CD8-positive, alpha-beta memory T cell (primary cell): Measurements from ENCODE around the gene PNMA1. TPM values are rescaled to one million over a fixed set of nuclear protein-coding genes. Genes with fewer than 3 reads are reported as not detected.

Experiments used
- CTCF ChIA-PET: fragments of 350-600 bp; sonication (Branson Sonifier 250); formaldehyde crosslinking; loops from one replicate; lab custom pipeline; 2021; ENCODE audit warnings: antibody characterized with exemption; lab: Charles Lee
- POLR2A ChIA-PET: fragments of 350-600 bp; sonication (Branson Sonifier 250); formaldehyde crosslinking; loops from one replicate; lab custom pipeline; 2021; ENCODE audit warnings: antibody characterized with exemption; lab: Charles Lee
- DNase-seq, 5 donors: peaks; one replicate each; pipeline versions ENCODE4 v3.0.0 to v3.0.0-alpha.2; 2020 to 2022; ENCODE audit warnings: mixed read lengths in 1 of 5
- H3K27ac ChIP-seq: one replicate; pipeline ENCODE4 v1.7.0; 2013; ENCODE audit warnings: low read depth, mild to moderate bottlenecking, low read length, moderate library complexity
- H3K27me3 ChIP-seq: 2 replicates; pipeline ENCODE4 v1.7.0; 2013; ENCODE audit warnings: low read length, mild to moderate bottlenecking; ENCODE audit not compliant: insufficient read depth, poor library complexity, severe bottlenecking
- H3K36me3 ChIP-seq: 2 replicates; pipeline ENCODE4 v1.7.0; 2013; ENCODE audit warnings: mild to moderate bottlenecking, low read length, moderate library complexity; ENCODE audit not compliant: insufficient read depth
- H3K4me1 ChIP-seq: 2 replicates; pipeline ENCODE4 v1.7.0; 2013; ENCODE audit warnings: mild to moderate bottlenecking, low read length, moderate library complexity; ENCODE audit not compliant: insufficient read depth
- H3K4me3 ChIP-seq: 2 replicates; pipeline ENCODE4 v1.7.0; 2013; ENCODE audit warnings: mild to moderate bottlenecking, low read length
- H3K9me3 ChIP-seq: 2 replicates; pipeline ENCODE4 v1.7.0; 2013; ENCODE audit warnings: mild to moderate bottlenecking, low read length
- H3K27ac Mint-ChIP-seq, 8 donors: one replicate each; pipeline ENCODE4 v1.8.0; 2020 to 2021; ENCODE audit warnings: mixed read lengths in 8 of 8, mild to moderate bottlenecking in 6 of 8, inconsistent platforms in 3 of 8, moderate library complexity in 3 of 8
- H3K27me3 Mint-ChIP-seq, 2 donors: one replicate each; pipeline ENCODE4 v1.8.0; 2020 to 2021; ENCODE audit warnings: mixed read lengths in 2 of 2, mild to moderate bottlenecking in 1 of 2, moderate library complexity in 1 of 2
- H3K36me3 Mint-ChIP-seq, 3 donors: one replicate each; pipeline ENCODE4 v1.8.0; 2020 to 2021; ENCODE audit warnings: mixed read lengths in 3 of 3, inconsistent platforms in 1 of 3, mild to moderate bottlenecking in 1 of 3
- H3K4me1 Mint-ChIP-seq, 3 donors: one replicate each; pipeline ENCODE4 v1.8.0; 2020 to 2021; ENCODE audit warnings: mixed read lengths in 3 of 3, inconsistent platforms in 1 of 3, mild to moderate bottlenecking in 1 of 3
- H3K4me3 Mint-ChIP-seq, 7 donors: one replicate each; pipeline ENCODE4 v1.8.0; 2020 to 2021; ENCODE audit warnings: mixed read lengths in 7 of 7, mild to moderate bottlenecking in 6 of 7, moderate library complexity in 4 of 7, inconsistent platforms in 2 of 7
- H3K9me3 Mint-ChIP-seq, 5 donors: one replicate each; pipeline ENCODE4 v1.8.0; 2020 to 2022; ENCODE audit warnings: mixed read lengths in 5 of 5, mild to moderate bottlenecking in 3 of 5, moderate library complexity in 2 of 5, inconsistent platforms in 1 of 5
- polyA plus RNA-seq: library from polyadenylated mRNA; unstranded; fragments of 300-500 nt; fragmentation: Illumina TruSeq; gene quantifications from one replicate; pipeline ENCODE4 v1.2.3, GENCODE V29; 2021
- total RNA-seq, 2 experiments: library from RNA; stranded (reverse); gene quantifications; one replicate each; pipeline ENCODE4 v1.2.3, GENCODE V29; 2021

The PNMA1 gene
- total and polyA plus RNA-seq, 3 experiments from 2014 or later = 43.7 to 61.0 (median 56.8) TPM

DNA sequence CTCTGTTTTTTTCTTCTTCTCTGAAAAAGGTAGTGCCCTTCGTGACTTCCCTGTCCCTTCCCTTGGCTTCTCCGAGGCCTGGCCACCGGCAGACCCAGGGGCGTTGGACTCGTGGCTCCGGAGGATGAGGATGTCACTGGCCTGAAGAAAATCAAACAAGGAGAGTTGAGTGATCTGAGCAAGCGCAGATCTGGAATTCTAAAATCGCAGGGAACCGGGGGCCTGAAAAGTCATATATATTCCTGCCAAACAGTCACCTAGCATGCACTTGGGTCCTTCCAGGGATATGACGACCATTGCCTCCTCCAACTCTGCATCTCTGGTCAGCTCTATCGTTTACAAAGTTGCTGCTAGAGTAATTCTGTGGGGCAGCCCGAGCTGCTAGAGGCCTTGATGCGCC is 5.2 kb upstream of the PNMA1 start:
- no peak overlapping the region for H3K4me3 ChIP-seq
- H3K27ac ChIP-seq = no peak overlapping the region
- no peaks in the 10 kb centered on the region for H3K27me3 ChIP-seq
- peaks cover 41% of the 10 kb centered on the region for H3K36me3 ChIP-seq
- DNase-seq = no peak
- no peaks in the 10 kb centered on the region for H3K27me3 Mint-ChIP-seq
- H3K9me3 ChIP-seq = no peaks in the 10 kb centered on the region
- peaks cover 9 to 23% (median 15%) of the 10 kb centered on the region in 3 donors for H3K4me1 Mint-ChIP-seq
- H3K4me1 ChIP-seq = peaks cover 6% of the 10 kb centered on the region
- peak overlapping the region in 3 of 8 donors; percentile 30 to 58 (median 50) for H3K27ac Mint-ChIP-seq
- ChIA-PET POLR2A (no interaction called here), CTCF (interaction anchor here (1.4 kb wide), 1 partner anchor 9 kb away, joined by 3 read pairs; no protein-coding TSS in a partner anchor)
- no peaks in the 10 kb centered on the region for H3K9me3 Mint-ChIP-seq
- H3K36me3 Mint-ChIP-seq = peaks cover 6 to 86% (median 25%) of the 10 kb centered on the region in 3 donors
- peak overlapping the region in 1 of 7 donors; percentile 68 for H3K4me3 Mint-ChIP-seq

DNA sequence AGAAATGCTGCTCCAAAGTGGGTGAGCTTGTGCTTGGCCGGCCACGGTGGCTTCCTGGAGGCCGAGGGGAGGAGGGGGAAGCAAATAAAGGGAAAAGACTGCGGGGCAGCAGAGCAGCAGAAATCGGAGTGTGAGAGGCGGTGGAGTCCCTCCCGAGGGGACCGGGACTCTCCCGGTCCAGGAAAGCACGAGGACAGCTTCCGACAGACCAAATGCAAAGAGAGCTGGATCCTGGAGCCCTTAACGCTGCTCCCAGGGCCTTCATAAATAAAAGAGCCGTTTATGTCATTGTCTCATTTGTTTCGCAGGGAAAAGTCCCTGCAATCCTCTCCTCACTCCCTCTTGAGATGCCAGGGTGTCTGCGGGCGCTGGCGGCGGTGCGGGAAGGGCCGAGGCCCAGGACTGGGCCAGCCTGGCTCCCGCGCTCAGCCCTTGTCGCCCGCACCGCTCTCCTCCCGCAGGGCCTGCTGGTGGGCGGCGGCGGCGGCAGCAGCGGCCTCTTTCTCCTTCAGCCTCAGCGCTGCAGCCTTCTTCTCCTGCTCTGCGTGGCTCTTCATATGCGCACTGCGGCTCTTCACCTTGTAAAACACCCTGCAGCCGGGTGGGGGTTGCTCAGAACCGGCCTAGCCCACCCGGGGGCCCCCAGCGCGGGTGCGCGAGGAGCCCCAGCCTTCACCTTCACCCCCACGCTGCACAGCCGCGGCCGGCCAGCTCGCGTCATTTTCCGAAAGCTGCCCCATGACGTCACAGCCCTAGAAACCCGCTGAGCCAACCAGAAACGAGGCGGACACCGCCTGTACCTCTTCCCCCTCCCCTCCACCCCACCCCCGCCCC is 4.5 kb upstream of the PNMA1 start:
- H3K27me3 ChIP-seq = no peaks in the 10 kb centered on the region
- peaks cover 6% of the 10 kb centered on the region for H3K4me1 ChIP-seq
- CTCF ChIA-PET = interaction anchor here (3.9 kb wide), 1 partner anchor 10 kb away, joined by 18 read pairs; no protein-coding TSS in a partner anchor
- Mint-ChIP-seq H3K4me1 (peaks cover 8 to 16% (median 11%) of the 10 kb centered on the region in 3 donors), H3K36me3 (peaks cover 6 to 80% (median 23%) of the 10 kb centered on the region in 3 donors), H3K9me3 (no peaks in the 10 kb centered on the region), H3K4me3 (no peak overlapping the region), H3K27ac (peak overlapping the region in 2 of 8 donors; percentile 54 to 87), H3K27me3 (no peaks in the 10 kb centered on the region)
- H3K36me3 ChIP-seq = peaks cover 34% of the 10 kb centered on the region
- no peaks in the 10 kb centered on the region for H3K9me3 ChIP-seq
- H3K27ac ChIP-seq = no peak overlapping the region
- DNase-seq = no peak
- no peak overlapping the region for H3K4me3 ChIP-seq
- POLR2A ChIA-PET = no interaction called here

DNA sequence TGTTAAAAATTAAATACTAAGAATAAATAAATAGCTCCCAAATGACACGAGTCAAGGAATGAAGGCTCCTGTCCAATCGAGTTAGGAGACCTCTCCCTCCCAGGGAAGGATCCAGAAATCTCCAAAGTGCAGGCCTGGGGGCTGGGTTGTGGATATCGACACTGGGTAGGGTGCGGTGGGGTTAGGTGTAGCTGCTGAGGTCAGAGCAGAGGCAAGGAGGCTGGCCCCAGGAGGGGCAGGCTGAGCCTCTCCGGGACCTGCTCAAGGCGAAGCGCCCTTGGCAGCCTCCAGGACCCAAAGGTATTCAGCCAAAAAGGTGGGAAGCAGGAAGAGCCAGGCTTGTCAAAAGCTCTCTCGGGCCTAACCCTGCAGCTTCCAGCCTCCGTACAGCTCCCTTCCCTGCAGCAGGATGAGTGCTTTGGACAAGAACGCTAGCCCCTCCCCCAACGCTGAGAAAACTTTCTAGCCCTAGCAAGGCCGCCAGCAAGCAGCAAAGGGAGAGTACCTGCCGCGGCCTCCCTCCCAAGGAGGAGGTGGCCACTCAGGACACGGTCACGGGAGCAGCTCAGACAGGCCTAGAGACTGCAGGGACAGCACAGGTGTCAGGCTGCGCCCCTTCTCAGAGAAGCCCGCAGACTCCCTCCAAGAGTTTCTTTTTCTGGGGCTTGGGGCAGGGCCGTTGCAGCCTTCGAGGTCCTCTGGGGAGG is 3.7 kb upstream of the PNMA1 start:
- Histone ChIP-seq H3K9me3 (no peaks in the 10 kb centered on the region), H3K27ac (no peak overlapping the region), H3K36me3 (peaks cover 32% of the 10 kb centered on the region), H3K4me1 (peaks cover 6% of the 10 kb centered on the region), H3K4me3 (no peak overlapping the region), H3K27me3 (no peaks in the 10 kb centered on the region)
- ChIA-PET CTCF (interaction anchor here (2.4 to 3.9 kb wide), 2 partner anchors 11 to 41 kb away, joined by 8 to 18 read pairs; no protein-coding TSS in a partner anchor), POLR2A (interaction anchor here (0.5 kb wide), 1 partner anchor 102 kb away, joined by 4 read pairs; no protein-coding TSS in a partner anchor)
- Mint-ChIP-seq H3K36me3 (peaks cover 6 to 83% (median 18%) of the 10 kb centered on the region in 3 donors), H3K4me1 (peaks cover 14 to 15% (median 14%) of the 10 kb centered on the region in 3 donors), H3K27me3 (no peaks in the 10 kb centered on the region), H3K27ac (peak overlapping the region in 3 of 8 donors; percentile 54 to 87 (median 81)), H3K4me3 (no peak overlapping the region), H3K9me3 (no peaks in the 10 kb centered on the region)
- no peak for DNase-seq

DNA sequence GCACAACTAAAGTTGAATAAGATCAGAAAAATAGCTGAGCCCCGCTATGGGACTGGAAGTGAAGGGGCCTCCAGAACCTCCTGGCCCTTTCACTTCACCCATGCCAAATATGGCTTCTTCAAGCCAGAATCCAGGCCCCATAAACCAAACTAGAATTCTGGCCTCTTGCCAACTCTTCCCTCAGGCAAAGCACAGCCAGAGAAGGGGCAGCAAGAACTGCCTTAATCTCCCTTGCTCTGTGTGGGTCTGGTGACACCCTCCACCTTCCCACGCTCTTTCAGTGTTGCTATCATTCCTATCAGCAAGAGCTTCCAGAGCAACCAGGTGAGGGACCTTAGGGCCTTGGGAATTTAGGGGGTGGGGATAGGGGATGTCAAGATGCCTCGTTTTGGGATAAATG is 3.1 kb upstream of the PNMA1 start:
- peak overlapping the region in 7 of 8 donors; percentile 4 to 77 (median 54) for H3K27ac Mint-ChIP-seq
- CTCF ChIA-PET = interaction anchor here (0.7 to 3.9 kb wide), 3 partner anchors 12 to 169 kb away, joined by 3 to 18 read pairs (median 8); no protein-coding TSS in a partner anchor
- POLR2A ChIA-PET = interaction anchor here (0.5 kb wide), 1 partner anchor 102 kb away, joined by 4 read pairs; no protein-coding TSS in a partner anchor
- Histone ChIP-seq H3K27me3 (no peaks in the 10 kb centered on the region), H3K9me3 (no peaks in the 10 kb centered on the region), H3K4me1 (peaks cover 6% of the 10 kb centered on the region), H3K27ac (no peak overlapping the region), H3K4me3 (no peak overlapping the region), H3K36me3 (peaks cover 26% of the 10 kb centered on the region)
- peaks cover 6 to 83% (median 16%) of the 10 kb centered on the region in 3 donors for H3K36me3 Mint-ChIP-seq
- H3K27me3 Mint-ChIP-seq = no peaks in the 10 kb centered on the region
- peaks cover 20 to 21% (median 20%) of the 10 kb centered on the region in 3 donors for H3K4me1 Mint-ChIP-seq
- no peaks in the 10 kb centered on the region for H3K9me3 Mint-ChIP-seq
- peak overlapping the region in 2 of 7 donors; percentile 37 to 66 for H3K4me3 Mint-ChIP-seq
- DNase-seq = no peak

DNA sequence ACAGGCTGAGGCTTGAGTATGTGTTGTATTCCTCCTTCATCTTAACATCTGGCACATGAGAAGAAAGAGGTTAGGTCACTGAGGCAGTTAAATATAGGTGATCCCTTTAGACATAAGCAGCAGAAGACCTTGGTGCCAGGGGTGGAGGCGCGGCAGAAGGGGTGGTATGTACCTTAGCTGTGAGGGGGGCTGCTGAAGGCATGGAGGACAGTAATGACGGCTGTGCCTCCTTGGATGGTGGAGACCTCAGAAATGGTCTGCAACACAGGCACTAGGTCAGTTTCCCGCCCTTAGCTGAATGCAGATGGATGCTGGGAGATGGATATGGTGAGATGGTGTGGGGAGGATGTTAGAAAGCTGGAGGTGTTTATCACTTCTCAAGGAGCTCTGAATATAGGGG is 1.5 kb upstream of the PNMA1 start:
- H3K36me3 Mint-ChIP-seq = peaks cover 0 to 72% (median 10%) of the 10 kb centered on the region in 3 donors
- Histone ChIP-seq H3K36me3 (peaks cover 10% of the 10 kb centered on the region), H3K27ac (no peak overlapping the region), H3K27me3 (no peaks in the 10 kb centered on the region), H3K4me1 (peaks cover 6% of the 10 kb centered on the region), H3K9me3 (no peaks in the 10 kb centered on the region), H3K4me3 (no peak overlapping the region)
- no peaks in the 10 kb centered on the region for H3K27me3 Mint-ChIP-seq
- ChIA-PET CTCF (interaction anchor here (0.7 to 3.9 kb wide), 4 partner anchors 13 to 43 kb away, joined by 3 to 18 read pairs (median 6); no protein-coding TSS in a partner anchor), POLR2A (interaction anchor here (0.5 to 1.2 kb wide), 4 partner anchors 12 to 45 kb away, joined by 3 to 7 read pairs (median 6); a partner anchor contains a TSS)
- peaks cover 25 to 26% (median 25%) of the 10 kb centered on the region in 3 donors for H3K4me1 Mint-ChIP-seq
- no peak for DNase-seq
- peak overlapping the region in 6 of 7 donors; percentile 7 to 41 (median 16) for H3K4me3 Mint-ChIP-seq
- H3K9me3 Mint-ChIP-seq = no peaks in the 10 kb centered on the region
- peak overlapping the region; percentile 59 to 93 (median 84) for H3K27ac Mint-ChIP-seq

DNA sequence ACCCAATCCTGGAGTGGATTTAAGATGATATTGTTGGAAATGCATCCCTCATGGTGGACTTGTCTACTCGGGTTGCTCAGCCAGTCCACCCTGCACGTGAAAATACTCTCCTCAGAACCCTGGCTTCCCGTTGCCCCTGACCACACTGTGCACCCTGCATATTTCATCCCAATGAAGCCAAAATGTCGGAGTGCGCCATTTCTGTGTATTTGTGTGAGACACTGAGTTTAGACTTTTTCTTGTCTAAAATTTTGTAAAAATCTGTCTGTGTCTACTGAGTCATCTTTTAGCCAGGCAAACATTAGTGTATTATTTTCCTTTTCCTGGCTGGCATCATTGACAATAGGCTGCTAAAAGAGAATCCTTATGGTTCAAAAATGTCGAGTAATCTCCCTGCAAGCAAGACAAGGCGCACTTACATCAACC is 485 bp upstream of the PNMA1 start:
- H3K9me3 Mint-ChIP-seq = no peaks in the 10 kb centered on the region
- CTCF ChIA-PET = interaction anchor here (3.8 to 3.9 kb wide), 2 partner anchors 13 to 14 kb away, joined by 18 to 26 read pairs; no protein-coding TSS in a partner anchor
- POLR2A ChIA-PET = interaction anchor here (1.5 to 2.9 kb wide), 3 partner anchors 27 to 145 kb away, joined by 4 to 16 read pairs (median 7); partner anchors contain the start of gene ACOT2

DNA sequence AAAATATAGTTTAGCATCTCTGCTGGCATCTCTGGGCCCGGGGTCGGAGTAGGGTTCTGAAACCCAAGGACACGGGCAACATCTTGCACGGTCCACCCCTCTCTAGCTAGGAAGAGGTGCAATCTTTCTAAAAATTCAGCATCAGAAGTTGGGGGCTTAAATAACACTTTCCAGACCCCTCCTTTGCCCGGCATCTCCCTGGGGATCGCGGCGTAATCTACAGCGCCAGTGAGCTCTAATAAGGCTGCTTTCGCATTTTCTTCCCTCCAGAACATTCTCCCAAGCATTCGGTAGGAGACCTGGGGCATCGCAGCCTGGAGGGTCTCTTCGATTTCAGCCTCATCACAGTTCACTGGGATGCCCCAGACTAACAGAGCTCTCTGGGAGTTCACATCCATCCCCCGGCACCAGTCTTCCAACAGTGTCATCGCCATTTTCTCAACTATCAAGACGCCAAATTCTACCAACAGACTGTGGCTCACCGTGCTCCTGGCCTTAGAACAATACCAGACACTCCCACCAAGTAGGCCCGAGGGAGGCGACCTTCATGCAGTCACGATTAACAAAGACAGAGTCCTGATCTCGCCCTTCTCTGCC is 880 bp downstream of the PNMA1 start:
- Mint-ChIP-seq H3K4me3 (peak overlapping the region; percentile 91 to 99 (median 95)), H3K36me3 (peaks cover 0 to 54% (median 2%) of the 10 kb centered on the region in 3 donors), H3K27ac (peak overlapping the region; percentile 93 to 98 (median 98)), H3K9me3 (no peaks in the 10 kb centered on the region), H3K27me3 (no peaks in the 10 kb centered on the region), H3K4me1 (peaks cover 29 to 36% (median 34%) of the 10 kb centered on the region in 3 donors)
- Histone ChIP-seq H3K9me3 (no peaks in the 10 kb centered on the region), H3K27ac (peak overlapping the region; percentile 64), H3K36me3 (no peaks in the 10 kb centered on the region), H3K27me3 (no peaks in the 10 kb centered on the region), H3K4me1 (peaks cover 6% of the 10 kb centered on the region), H3K4me3 (peak overlapping the region; percentile 75)
- POLR2A ChIA-PET = interaction anchor here (0.7 to 2.9 kb wide), 9 partner anchors 9 to 223 kb away, joined by 3 to 16 read pairs (median 4); partner anchors contain the start of genes ACOT2, RIOX1 and ZNF410
- CTCF ChIA-PET = interaction anchor here (0.8 to 3.8 kb wide), 7 partner anchors 10 to 100 kb away, joined by 3 to 26 read pairs (median 3); no protein-coding TSS in a partner anchor
- DNase-seq = peak in 1 of 5 donors; percentile 10

More for the DNA sequence above, 485 bp upstream of the PNMA1 start:
- Mint-ChIP-seq H3K36me3 (peaks cover 0 to 65% (median 8%) of the 10 kb centered on the region in 3 donors), H3K27ac (peak overlapping the region; percentile 92 to 98 (median 94)), H3K4me3 (peak overlapping the region; percentile 78 to 94 (median 84)), H3K4me1 (peaks cover 29 to 36% (median 34%) of the 10 kb centered on the region in 3 donors), H3K27me3 (no peaks in the 10 kb centered on the region)
- Histone ChIP-seq H3K27me3 (no peaks in the 10 kb centered on the region), H3K4me1 (peaks cover 6% of the 10 kb centered on the region), H3K9me3 (no peaks in the 10 kb centered on the region), H3K27ac (peak overlapping the region; percentile 64), H3K36me3 (peaks cover 5% of the 10 kb centered on the region), H3K4me3 (no peak overlapping the region)
- no peak for DNase-seq
